Pulmonary artery endothelial cell (primary cell): ENCODE data around the gene EFL1. TPM values are rescaled to one million over a fixed set of nuclear protein-coding genes. Genes with fewer than 3 reads are reported as not detected.

Experiments used
- DNase-seq: peaks from one replicate; pipeline ENCODE4 v3.0.0-alpha.2; 2011; ENCODE audit warnings: low read depth, low spot score
- total RNA-seq: library from RNA; depleted of rRNA; stranded (reverse); fragments of >200 nt; gene quantifications from 2 replicates; pipeline ENCODE4 v1.2.3, GENCODE V29; 2014

Gene EFL1
- total RNA-seq, 1 donor from 2014 or later = 30.3 TPM

- no peak for DNase-seq
Observed at GRCh38 chr15:82086243-82086995, 176.1 kb downstream of the EFL1 start.

- DNase-seq = no peak
Observed at GRCh38 chr15:82081914-82082762, 180.4 kb downstream of the EFL1 start.

- no peak for DNase-seq
Observed at GRCh38 chr15:82080774-82081173, 181.8 kb downstream of the EFL1 start.

Other genes starting within 250 kb of the EFL1 start
- gene MEX3B, start 216.7 kb downstream of the EFL1 start, total RNA-seq = 7.9 and 9.6 TPM in 2 replicates
- gene SAXO2, start 84 bp upstream of the EFL1 start, total RNA-seq = 0.11 and 0.33 TPM in 2 replicates
- gene GOLGA6L10, start 86.7 kb upstream of the EFL1 start, total RNA-seq = 0.20 and 0.92 TPM in 2 replicates
- gene GOLGA6L9, start 167.1 kb upstream of the EFL1 start, total RNA-seq = 0.79 and 2.5 TPM in 2 replicates